HG03095 (cell line): ENCODE data around the gene AAK1.
"Not testable (repeated sequence)": the region's sequence is repeated elsewhere in the genome, so short reads cannot be mapped to it uniquely, and the experiment has no call there.

Experiments used
- ATAC-seq: cut with Tn5 transposase; IDR thresholded peaks from one replicate; pipeline ENCODE4 v1.9.1; 2021; ENCODE audit warnings: moderate library complexity; ENCODE audit not compliant: unreplicated experiment

AAK1 gene

DNA sequence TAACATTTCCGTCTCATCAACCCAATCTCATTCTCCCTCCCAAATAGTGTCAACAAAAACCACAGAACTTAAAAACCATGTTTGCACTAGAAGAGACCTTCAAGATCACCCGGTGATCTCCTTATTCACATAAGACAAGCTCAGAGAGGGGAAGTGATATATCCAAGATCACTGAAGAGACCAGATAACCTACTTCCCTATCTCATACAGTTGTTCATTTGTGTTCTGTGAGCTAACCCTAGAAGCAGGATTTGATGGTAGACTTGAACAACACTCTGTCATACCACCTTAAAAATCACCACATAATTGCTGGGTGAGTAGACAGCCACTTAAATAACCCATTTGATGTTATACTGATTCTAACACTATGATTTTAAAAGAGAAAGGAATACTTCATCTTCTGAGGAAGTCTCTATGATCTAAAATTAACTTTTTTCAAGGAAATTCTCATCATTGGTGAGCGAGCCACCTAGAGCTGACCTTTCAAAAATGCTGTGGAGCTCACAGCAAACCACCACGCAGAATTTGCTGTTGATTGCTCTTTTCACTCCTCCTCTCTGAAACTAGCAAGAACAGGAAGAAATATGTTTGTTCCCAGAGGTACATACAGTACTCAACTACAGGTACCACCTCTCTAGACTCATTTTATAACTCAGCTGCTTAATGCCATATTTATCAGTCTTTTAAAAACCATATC lies 15.1 kb downstream of the AAK1 start:
- ATAC-seq: no peak

DNA sequence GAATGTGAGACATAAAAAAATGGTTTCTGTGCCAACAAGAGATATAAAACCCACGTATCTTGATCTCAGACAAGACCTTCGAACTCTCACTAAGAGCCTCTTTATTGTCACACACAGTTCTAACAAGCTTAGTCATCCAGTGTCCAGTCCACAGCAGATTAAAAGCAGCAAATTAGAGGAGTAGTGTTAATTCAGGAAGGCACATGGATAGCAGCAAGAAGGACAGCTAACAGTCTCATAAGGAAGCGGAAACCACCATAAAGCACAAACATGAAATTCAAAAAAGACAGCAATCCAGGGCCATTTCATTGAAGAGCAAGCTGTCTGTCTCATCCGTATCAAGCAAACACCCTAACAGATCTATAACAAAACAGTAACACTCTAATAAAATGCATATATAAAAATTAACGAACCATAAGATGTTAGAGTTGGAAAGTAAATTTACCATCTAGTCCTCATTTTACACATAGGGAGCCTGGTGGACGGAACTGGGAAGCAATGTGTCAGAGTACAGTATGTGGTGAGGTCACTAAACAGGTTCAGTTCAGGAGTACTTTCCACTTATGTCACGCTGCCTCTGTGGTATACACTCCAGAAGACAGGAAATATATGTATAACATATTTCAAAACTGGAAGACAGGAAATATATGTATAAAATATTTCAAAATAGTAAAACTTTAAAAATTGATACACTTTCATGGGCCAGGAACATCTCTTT lies 18.3 kb downstream of the AAK1 start:
- ATAC-seq: no peak

DNA sequence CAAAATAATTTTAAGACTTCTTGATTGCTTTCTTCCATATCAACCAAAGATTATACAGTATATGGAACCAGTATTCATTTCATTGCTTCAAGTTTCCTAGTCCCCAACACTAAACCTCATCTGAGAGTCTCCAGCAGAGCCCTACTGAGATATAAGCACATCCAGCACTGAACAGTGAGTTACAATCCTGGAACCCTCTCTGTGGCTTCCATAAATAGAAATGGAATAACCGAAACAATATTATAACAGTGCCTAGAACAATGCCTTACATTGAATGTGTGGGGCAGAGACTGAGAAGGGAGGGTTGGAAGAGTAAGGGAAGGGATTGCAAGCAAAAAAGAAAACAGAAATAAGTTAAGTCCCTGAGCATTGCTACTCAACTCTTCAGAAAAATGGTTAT lies 18.9 kb downstream of the AAK1 start:
- ATAC-seq: no peak

DNA sequence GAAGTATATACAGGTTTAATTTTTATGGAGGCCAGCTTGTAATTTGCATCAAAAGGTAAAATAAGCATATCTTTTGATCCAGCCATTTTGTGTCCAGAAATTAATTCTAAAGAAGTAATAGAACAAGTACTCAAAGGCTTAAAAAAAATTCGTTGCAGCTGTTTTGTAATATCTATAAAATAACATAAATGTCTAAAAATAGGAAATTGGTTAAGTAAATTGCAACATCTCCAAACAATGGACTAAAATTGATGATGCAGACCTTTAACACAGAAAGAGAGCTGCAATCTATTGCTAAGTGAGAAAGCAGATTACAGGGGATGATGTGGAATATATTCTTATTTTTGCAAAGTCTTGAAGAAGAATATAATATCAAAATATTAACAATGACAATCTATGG lies 19.4 kb downstream of the AAK1 start:
- ATAC-seq: no peak

DNA sequence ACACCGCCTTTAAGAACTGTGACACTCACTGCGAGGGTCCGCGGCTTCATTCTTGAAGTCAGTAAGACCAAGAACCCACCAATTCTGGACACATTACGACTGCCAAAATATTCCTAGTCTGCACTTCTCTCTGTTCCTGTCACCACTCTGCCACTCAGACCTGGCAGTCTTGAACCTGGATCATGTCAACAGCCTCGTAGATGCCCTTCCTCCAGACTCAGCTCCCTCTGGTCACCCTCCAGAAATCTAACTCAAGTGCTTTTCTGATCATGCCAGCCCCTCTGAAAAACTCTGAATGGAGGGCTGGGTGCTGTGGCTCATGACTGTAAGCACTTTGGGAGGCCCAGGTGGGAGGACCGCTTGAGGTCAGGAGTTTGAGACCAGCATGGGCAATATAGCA lies 20.3 kb downstream of the AAK1 start:
- no peak for ATAC-seq

DNA sequence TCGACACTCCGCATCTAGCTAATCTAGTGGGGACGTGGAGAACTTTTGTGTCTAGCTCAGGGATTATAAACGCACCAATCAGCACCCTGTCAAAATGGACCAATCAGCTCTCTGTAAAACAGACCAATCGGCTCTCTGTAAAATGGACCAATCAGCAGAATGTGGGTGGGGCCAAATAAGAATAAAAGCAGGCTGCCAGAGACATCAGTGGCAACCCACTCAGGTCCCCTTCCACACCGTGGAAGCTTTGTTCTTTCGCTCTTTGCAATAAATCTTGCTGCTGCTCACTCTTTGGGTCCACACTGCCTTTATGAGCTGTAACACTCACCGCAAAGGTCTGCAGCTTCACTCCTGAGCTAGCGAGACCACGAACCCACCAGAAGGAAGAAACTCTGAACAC lies 20.7 kb downstream of the AAK1 start:
- not testable (repeated sequence) for ATAC-seq

DNA sequence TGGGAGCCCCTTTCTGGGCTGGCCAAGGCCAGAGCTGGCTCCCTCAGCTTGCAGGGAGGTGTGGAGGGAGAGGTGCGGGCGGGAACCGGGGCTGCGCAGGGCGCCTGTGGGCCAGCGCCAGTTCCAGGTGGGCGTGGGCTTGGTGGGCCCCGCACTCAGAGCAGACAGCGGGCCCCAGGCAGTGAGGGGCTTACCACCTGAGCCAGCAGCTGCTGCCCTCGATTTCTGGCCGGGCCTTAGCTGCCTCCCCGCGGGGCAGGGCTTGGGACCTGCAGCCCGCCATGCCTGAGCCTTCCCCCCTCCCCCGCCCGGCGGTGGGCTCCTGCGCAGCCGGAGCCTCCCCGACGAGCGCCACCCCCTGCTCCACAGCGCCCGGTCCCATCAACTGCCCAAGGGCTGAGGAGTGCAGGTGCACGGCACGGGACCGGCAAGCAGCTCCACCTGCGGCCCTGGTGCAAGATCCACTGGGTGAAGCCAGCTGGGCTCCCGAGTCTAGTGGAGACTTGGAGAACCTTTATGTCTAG lies 21.5 kb downstream of the AAK1 start:
- ATAC-seq: not testable (repeated sequence)

DNA sequence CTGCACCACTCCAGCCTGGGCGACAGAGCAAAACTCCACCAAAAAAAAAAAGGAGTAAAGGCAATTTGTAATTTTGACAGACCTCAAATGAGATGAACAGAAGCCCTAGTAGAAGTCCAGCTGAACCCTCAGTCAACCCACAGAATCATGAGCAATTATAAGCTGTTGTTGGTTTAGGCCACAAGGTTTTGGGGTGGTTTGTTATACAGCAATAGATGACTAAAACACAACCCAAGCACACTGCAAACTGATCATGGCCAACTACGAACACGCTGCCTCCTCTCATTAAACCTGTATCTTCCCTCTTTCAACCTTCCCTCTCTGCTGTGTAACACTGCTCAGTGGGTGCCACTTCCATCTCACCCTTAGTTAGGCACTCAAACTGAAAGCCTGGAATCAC lies 22.1 kb downstream of the AAK1 start:
- no peak for ATAC-seq

DNA sequence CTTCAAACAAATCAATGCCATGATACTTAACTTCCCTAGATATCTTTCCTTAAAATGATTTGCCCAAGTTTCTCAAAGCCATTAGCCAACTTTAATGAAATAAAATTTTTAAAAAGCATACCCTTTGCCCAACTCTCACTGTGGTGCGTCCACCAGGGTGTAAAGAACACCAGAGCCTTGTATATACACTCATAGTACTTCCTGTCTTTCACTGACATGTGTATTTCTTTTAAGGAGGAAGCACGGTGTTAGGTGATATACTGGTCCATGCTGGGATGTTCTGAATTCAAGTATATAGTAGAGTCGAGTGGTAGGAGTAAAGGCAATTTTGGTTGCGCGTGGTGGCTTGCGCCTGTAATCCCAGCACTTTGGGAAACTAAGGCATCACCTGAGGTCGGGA lies 22.7 kb downstream of the AAK1 start:
- ATAC-seq: no peak

DNA sequence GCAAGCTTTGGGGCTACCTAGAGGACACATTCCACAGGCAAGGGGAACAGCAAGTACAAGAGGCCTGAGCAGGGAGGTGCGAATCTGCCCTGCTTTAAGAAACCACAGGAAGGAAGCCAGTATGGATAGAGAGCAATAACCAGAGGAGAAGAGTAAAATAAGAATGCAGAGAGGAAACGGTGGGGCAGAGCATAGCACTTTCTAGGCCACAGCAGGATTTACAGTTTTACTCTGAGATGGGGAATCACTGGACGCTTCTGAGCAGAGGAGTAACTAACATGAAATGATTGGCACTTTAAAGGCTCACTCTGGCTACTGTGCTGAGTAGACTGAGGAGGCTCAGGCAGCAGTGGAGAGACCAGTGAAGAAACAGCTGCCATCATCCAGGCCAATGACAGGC lies 23.8 kb downstream of the AAK1 start:
- ATAC-seq: no peak

DNA sequence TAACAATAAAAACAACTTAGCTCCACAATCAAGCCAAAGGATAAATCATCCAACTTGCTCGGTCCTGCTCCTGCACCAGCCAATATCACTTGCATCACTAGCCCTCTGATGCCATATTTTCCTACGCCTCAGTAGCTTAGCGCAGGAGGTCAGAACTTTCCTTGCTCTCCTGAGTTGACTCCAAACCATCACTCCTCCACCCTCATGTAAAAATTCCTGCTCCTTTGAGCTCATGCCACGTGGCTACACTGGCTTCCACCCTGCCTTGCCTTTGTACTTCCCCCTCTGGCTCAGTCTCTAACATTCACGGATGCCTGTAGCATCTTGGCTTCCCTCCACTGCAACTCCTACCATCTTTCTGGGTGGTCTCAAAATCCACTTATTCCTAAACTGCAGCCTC lies 25.2 kb downstream of the AAK1 start:
- no peak for ATAC-seq

DNA sequence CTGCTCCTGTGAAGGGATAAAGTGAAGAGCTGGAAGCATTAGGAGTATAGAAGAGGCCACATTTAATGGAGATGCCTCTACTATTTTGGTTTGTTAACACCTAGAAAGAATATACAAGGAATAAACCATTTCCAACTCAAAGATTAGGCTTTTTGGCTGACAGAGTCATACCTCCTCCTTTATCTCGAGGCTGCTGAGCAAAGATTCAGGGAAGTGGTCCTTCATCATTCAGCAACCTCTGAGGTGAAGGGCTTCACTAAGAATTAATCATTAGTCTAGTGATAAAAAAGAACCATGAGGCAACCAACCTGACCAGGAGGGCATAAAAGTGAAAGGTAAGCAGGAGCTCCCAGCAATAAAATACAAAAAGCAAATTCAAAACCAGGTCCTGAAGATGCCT lies 25.8 kb downstream of the AAK1 start:
- no peak for ATAC-seq

DNA sequence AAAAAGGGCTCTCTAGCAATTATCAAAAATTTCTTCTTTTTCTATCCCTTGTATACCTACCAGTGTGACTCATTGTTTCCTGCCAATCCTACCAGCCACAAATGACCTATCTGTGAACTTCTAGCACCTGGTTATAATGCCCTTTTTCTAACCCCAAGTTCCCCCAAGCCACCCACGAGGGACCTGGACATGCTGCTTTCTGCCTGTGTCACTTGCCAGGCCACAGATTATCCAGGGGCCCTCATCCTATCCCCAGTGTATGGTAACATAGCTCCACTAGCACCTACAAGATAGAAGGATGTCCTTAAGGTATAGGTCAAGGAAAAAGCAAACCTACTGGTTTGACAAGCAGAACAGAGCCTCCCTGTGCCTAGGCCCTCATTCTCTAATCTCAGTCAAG lies 26.8 kb downstream of the AAK1 start:
- no peak for ATAC-seq

DNA sequence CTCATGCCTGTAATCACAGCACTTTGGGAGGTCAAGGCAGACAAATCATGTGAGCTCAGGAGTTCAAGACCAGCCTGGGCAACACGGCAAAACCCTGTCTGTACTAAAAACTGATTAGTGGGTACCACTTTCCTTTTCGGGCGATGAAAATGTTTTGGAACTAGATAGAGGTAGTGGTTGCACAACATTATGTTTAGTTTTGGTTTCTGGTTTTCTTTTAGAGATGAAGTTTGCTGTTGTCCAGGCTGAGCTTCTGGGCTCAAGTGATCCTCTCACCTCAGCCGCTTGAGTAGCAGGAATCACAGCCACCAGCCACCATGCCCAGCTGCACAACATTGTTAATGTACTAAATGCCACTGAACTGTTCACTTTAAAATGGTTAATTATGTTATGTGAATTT lies 27.6 kb downstream of the AAK1 start:
- ATAC-seq: no peak

DNA sequence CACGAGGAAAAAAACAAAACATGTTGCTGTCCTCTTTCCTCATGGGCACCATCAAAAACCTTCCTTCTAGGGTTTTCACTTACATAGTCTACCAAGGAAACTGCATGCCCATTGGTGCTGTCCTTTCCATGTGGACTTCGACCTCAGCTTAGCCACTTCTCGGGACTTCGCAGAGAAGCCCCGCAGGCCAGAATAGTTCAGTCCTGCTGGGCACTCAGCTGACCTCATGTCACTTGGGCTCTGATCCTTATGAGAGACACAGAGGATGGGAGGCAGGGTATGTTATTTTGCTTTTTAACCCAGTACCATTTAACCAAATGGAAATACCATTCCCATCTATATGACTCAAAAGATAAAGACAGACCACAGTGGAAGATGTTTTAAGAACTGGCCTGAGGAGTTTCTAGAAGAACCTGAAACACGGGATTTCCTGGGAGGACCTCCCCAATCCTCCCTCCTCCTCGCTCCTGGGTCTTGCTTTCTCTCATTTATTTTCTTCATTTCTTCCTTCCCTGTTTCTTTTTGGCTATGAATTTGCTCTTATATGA lies 28.4 kb downstream of the AAK1 start:
- ATAC-seq: no peak

DNA sequence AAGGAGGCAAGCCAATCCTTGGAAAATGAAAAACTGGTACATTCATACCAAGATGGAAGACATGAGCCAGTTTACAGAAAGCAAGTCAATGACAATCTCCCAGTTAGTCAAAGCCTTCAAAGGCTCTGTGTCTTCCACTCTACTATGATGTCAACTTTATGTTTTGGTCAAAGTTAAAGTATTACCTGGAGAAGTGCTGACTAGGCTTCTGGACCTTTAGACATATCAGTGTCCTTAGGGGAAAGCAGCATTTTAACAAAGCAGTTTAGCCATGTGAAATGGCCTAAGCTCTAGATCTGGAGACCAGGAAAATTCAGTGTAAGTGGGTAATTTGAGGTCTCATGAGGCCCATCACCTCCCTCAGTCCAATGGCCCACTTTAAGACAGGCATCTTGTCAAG lies 30.8 kb downstream of the AAK1 start:
- no peak for ATAC-seq

DNA sequence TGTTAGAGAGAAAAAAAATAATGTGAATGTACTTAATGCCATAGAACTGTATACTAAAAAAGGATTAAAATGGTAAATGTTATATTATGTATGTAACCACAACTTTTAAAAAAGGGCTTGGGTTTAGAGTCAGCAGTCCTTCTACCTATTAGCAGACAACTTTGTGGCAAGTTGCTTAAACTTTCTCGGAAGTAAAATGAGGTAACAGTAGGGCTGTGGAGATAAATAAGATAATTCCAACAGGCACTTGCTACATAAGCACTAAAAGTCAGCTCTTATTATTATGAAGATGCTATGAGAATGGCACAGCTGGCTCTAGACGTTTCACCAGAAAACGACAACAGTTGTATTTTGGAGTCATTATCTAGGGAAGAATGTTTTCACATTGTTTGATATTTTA lies 31.3 kb downstream of the AAK1 start:
- ATAC-seq: no peak

DNA sequence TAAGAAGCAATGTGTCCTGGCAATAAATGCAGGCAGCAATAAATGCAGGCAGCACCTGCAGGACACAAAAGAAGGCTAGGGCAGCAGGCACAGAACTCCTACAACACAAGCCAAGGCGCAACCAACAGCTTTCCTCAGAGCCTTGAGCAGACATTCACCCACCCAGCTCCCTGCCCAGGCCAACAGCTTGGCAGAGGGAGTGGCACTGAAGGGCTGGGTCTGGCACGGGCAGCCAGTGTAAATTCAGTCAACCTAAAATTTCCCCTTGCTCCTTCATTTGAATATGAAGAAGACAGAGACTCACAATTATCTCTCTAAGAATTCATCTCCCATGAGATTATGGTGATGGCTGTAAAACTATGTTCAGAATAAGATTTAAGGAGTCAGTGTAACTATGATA lies 35.4 kb downstream of the AAK1 start:
- no peak for ATAC-seq

DNA sequence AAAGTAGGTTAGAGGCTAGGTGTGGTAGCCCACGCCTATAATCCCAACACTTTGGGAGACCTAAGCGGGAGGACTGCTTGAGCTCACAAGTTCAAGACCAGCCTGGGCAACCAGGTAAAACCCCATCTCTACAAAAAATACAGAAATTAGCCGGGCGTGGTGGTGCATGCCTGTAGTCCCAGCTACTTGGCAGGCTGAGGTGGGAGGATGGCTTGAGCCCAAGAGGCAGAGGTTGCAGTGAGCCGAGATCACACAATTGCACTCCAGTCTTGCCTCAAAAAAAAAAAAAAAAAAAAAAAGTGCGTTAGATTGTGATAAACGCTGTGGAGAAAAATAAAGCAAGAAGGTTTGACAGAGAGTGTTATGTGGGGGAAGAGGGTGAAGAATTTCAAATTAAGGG lies 36.8 kb downstream of the AAK1 start:
- ATAC-seq: not testable (repeated sequence)

DNA sequence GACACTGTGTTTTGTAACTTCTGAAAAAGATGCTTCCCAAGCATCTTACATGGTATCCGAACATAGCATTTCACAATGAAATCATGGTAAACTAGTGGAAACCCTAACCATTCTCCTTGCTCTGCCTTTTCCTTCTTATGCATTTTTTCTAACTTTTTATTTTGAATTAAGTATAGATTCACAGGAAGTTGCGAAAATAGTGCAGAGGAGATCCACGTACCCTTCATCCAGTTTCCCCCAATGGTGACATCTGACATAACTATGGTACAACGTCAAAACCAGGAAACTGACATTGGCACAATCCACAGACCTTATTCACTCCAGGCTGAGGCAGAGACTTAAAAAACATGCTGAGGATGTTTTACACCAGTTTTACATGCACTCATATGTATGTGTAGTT lies 38.3 kb downstream of the AAK1 start:
- no peak for ATAC-seq

DNA sequence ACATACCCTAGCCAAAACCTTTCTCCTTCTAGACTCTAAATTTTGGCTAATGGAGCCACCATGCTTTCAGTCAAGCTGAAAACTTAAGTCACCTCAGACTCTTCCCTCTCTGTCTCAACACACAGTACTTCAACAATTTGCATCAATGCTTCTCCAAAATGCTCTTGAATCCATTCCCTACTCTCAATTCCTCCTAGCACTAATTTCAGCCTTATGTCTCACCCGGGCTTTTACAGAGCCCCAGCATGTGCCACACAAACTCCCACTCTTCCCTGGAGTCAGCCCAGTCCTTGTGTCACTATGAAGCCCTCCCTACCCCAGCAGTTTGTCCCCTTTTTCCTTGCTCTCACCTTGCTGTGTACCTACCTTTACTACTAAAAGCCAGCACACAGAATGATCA lies 38.7 kb downstream of the AAK1 start:
- no peak for ATAC-seq

DNA sequence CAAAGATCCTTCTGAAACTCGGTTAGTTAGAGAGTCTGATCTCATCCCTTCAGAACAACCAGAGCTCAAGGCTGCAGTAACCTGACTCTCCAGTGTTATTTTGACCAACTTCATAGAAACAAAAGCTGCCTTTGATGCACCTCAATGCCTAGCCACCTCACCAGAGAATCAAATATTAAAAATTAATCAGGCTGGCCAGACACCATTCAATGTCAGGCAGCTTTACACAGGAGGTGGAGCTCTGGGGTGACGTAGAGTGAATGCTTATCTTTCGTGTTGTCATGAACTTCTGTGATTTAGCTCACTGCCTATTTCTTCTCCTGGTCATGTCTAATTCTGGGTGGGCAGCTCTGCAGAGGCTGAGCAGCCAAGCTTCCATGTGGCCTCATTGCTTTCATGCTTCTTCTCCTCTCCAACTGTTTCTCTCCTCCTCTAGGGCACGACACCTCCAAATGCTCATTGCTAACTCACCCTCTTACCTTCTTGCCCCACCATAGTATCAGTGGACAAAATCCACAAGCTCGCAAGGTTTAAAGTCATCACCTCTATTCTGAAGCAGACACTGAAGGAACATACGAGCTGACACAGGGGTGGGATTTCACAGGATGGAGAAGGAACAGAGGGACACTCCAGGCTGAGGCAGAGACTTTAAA lies 39.4 kb downstream of the AAK1 start:
- ATAC-seq: no peak
